HG03108 (cell line): Measurements from ENCODE around the gene ACTR5.
"Not testable (repeated sequence)": the region's sequence is repeated elsewhere in the genome, so short reads cannot be mapped to it uniquely, and the experiment has no call there.

ENCODE experiments used
- ATAC-seq: cut with Tn5 transposase; IDR thresholded peaks from one replicate; pipeline ENCODE4 v1.9.1; 2021; ENCODE audit warnings: moderate library complexity; ENCODE audit not compliant: unreplicated experiment

The ACTR5 gene

GRCh38 chr20:38804682-38805501, 56.6 kb downstream of the ACTR5 start:
- peak; percentile 35 for ATAC-seq

GRCh38 chr20:38805502-38805957, 57.3 kb downstream of the ACTR5 start, which contains the start of gene PPP1R16B:
PPP1R16B (plus strand) TSS chr20:38805697; CDS start chr20:38835926, 30,229 bp downstream.
- peak; percentile 33 for ATAC-seq

GRCh38 chr20:38805958-38806854, 57.9 kb downstream of the ACTR5 start:
- ATAC-seq, result no peak

- ATAC-seq, result no peak
Observed at GRCh38 chr20:38806855-38807655, 58.8 kb downstream of the ACTR5 start.

- no peak for ATAC-seq
Observed at GRCh38 chr20:38809942-38810341, 61.7 kb downstream of the ACTR5 start.

- no peak for ATAC-seq
Observed at GRCh38 chr20:38810926-38811630, 62.8 kb downstream of the ACTR5 start.

GRCh38 chr20:38811769-38812168, 63.5 kb downstream of the ACTR5 start:
- ATAC-seq, result no peak

- ATAC-seq, result no peak
Observed at GRCh38 chr20:38812182-38812581, 63.9 kb downstream of the ACTR5 start.

- no peak for ATAC-seq
Observed at GRCh38 chr20:38812709-38813573, 64.7 kb downstream of the ACTR5 start.

- ATAC-seq, result not testable (repeated sequence)
Observed at GRCh38 chr20:38813574-38813962, 65.3 kb downstream of the ACTR5 start.

- no peak for ATAC-seq
Observed at GRCh38 chr20:38815446-38815845, 67.2 kb downstream of the ACTR5 start.

GRCh38 chr20:38818113-38819065, 70.1 kb downstream of the ACTR5 start:
- no peak for ATAC-seq
